CD14-positive monocyte (primary cell): Measurements from ENCODE around the gene HSBP1L1. TPM values are rescaled to one million over a fixed set of nuclear protein-coding genes. Genes with fewer than 3 reads are reported as not detected.

Source experiments
- DNase-seq, 3 donors: peaks; one replicate each; pipeline ENCODE4 v3.0.0-alpha.2; 2011 to 2022
- H2AFZ ChIP-seq: 2 replicates; pipeline ENCODE4 v1.6.0; 2012; ENCODE audit warnings: mild to moderate bottlenecking, low read depth, low read length, inconsistent platforms; ENCODE audit not compliant: insufficient read depth, poor library complexity, severe bottlenecking
- H3K27ac ChIP-seq, 2 donors: 1 replicate in 1 of 2; 2 replicates in 1 of 2; pipeline ENCODE4 v1.5.1; 2012 to 2013; ENCODE audit warnings: low read length in 2 of 2, control low read depth in 1 of 2, inconsistent platforms in 1 of 2, low read depth in 1 of 2, mild to moderate bottlenecking in 1 of 2
- H3K27me3 ChIP-seq, 2 donors: one replicate each; pipeline versions ENCODE4 v1.6.0 to v1.6.1; 2011 to 2013; ENCODE audit warnings: low read length in 2 of 2; ENCODE audit not compliant: control insufficient read depth in 2 of 2, insufficient read depth in 2 of 2
- H3K36me3 ChIP-seq, 2 donors: replicated peaks in 1 of 2; 1 replicate in 1 of 2; 2 replicates in 1 of 2; pipeline versions ENCODE4 v1.5.1 to v1.6.1; 2012 to 2013; ENCODE audit warnings: low read length in 2 of 2, control low read depth in 1 of 2, inconsistent platforms in 1 of 2, mild to moderate bottlenecking in 1 of 2; ENCODE audit not compliant: insufficient read depth in 2 of 2, control insufficient read depth in 1 of 2
- H3K4me1 ChIP-seq, 2 donors: 1 replicate in 1 of 2; 2 replicates in 1 of 2; pipeline versions ENCODE4 v1.5.1 to v1.6.1; 2012 to 2013; ENCODE audit warnings: low read length in 2 of 2, control low read depth in 1 of 2, inconsistent platforms in 1 of 2, mild to moderate bottlenecking in 1 of 2, moderate library complexity in 1 of 2; ENCODE audit not compliant: insufficient read depth in 2 of 2, control insufficient read depth in 1 of 2
- H3K4me2 ChIP-seq: replicated peaks from 2 replicates; pipeline ENCODE3; 2012; ENCODE audit warnings: low read length, moderate library complexity, mild to moderate bottlenecking; ENCODE audit not compliant: poor library complexity, severe bottlenecking; ENCODE audit errors: extremely low read depth
- H3K4me3 ChIP-seq, 3 experiments: fragments of 200-600 bp in 1 of 3; sonication (generic) in 1 of 3; replicated peaks in 1 of 3; 1 replicate in 2 of 3; 2 replicates in 1 of 3; pipeline ENCODE4 v1.5.1; 2011 to 2013; ENCODE audit warnings: low read length in 3 of 3, mild to moderate bottlenecking in 3 of 3, control low read depth in 2 of 3, low read depth in 2 of 3, inconsistent platforms in 1 of 3, moderate library complexity in 1 of 3
- H3K79me2 ChIP-seq: 2 replicates; pipeline ENCODE4 v1.6.0; 2012; ENCODE audit warnings: mild to moderate bottlenecking, control low read depth, inconsistent platforms, low read length, moderate library complexity; ENCODE audit not compliant: insufficient read depth
- H3K9ac ChIP-seq: 2 replicates; pipeline ENCODE4 v1.6.0; 2017; ENCODE audit warnings: low read length, mild to moderate bottlenecking; ENCODE audit not compliant: insufficient read depth, poor library complexity, severe bottlenecking
- H3K9me3 ChIP-seq, 2 donors: replicated peaks in 1 of 2; 1 replicate in 1 of 2; 2 replicates in 1 of 2; pipeline versions ENCODE4 v1.5.1 to v1.6.1; 2012 to 2013; ENCODE audit warnings: low read length in 2 of 2, control low read depth in 1 of 2; ENCODE audit not compliant: control insufficient read depth in 1 of 2, insufficient read depth in 1 of 2
- H4K20me1 ChIP-seq: 2 replicates; pipeline ENCODE4 v1.6.0; 2012; ENCODE audit warnings: mild to moderate bottlenecking, low read length, control low read depth, moderate library complexity; ENCODE audit not compliant: insufficient read depth
- H3K27ac Mint-ChIP-seq, 7 donors: one replicate each; pipeline ENCODE4 v1.8.0; 2020; ENCODE audit warnings: mild to moderate bottlenecking in 7 of 7, mixed read lengths in 7 of 7, moderate library complexity in 6 of 7, inconsistent platforms in 2 of 7
- H3K27me3 Mint-ChIP-seq, 3 donors: one replicate each; pipeline ENCODE4 v1.8.0; 2021 to 2022; ENCODE audit warnings: low read depth in 3 of 3, mild to moderate bottlenecking in 3 of 3, mixed read lengths in 3 of 3, moderate library complexity in 3 of 3, inconsistent platforms in 1 of 3
- H3K36me3 Mint-ChIP-seq, 2 donors: one replicate each; pipeline ENCODE4 v1.8.0; 2020; ENCODE audit warnings: mixed read lengths in 2 of 2, inconsistent platforms in 1 of 2, mild to moderate bottlenecking in 1 of 2
- H3K4me1 Mint-ChIP-seq: one replicate; pipeline ENCODE4 v1.8.0; 2020; ENCODE audit warnings: mild to moderate bottlenecking, mixed read lengths
- H3K4me3 Mint-ChIP-seq, 2 donors: one replicate each; pipeline ENCODE4 v1.8.0; 2020; ENCODE audit warnings: mild to moderate bottlenecking in 2 of 2, mixed read lengths in 2 of 2, moderate library complexity in 1 of 2
- H3K9me3 Mint-ChIP-seq, 7 donors: one replicate each; pipeline ENCODE4 v1.8.0; 2020 to 2022; ENCODE audit warnings: mixed read lengths in 7 of 7, mild to moderate bottlenecking in 6 of 7, moderate library complexity in 6 of 7, inconsistent platforms in 2 of 7
- CTCF ChIP-seq: fragments of 200-600 bp; IDR thresholded peaks from one replicate; pipeline ENCODE4 v1.8.0; 2022; ENCODE audit warnings: antibody characterized with exemption, mild to moderate bottlenecking
- WGBS: methylation state at CpG from one replicate; pipeline ENCODE4 v1.1.5; 2013; ENCODE audit warnings: missing lambda C conversion rate; ENCODE audit not compliant: insufficient coverage; 5-methylcytosine and 5-hydroxymethylcytosine counted together
- intact Hi-C, 2 donors: fragments of 100-400 bp; cut with micrococcal nuclease; formaldehyde crosslinking; loops; one replicate each; pipeline versions ENCODE4 v1.15.0 to v1.15.1; 2023
- polyA plus RNA-seq, 3 donors: library from polyadenylated mRNA; depleted of rRNA in 1 of 3; unstranded in 2 of 3; stranded (reverse) in 1 of 3; fragments of 300-500 nt in 2 of 3; fragments of >200 nt in 1 of 3; fragmentation: Illumina TruSeq in 2 of 3; gene quantifications; 1 replicate in 2 of 3; 2 replicates in 1 of 3; pipeline ENCODE4 v1.2.3, GENCODE V29; 2012 to 2021

Gene HSBP1L1
- polyA plus RNA-seq, 3 donors, result 2.5 to 13.2 (median 10.8) TPM

GRCh38 chr18:79951545-79952455, 12.6 kb upstream of the HSBP1L1 start, which contains the start of gene SLC66A2:
TSS of gene SLC66A2 (minus strand) at chr18:79951653. CDS start at chr18:79950926, 727 bp downstream.
- H3K9me3 ChIP-seq, result no peaks in the 10 kb centered on the region
- Mint-ChIP-seq H3K27ac (peak within 1 kb of the TSS; percentile 85 to 94 (median 93)), H3K36me3 (peaks cover 20 to 28% of the 10 kb centered on the region in 2 donors), H3K4me3 (peak within 1 kb of the TSS; percentile 87 to 91), H3K4me1 (peaks cover 39% of the 10 kb centered on the region), H3K9me3 (peaks cover 0 to under 1% (median 0%) of the 10 kb centered on the region in 7 donors), H3K27me3 (peaks cover 4 to 14% (median 8%) of the 10 kb centered on the region in 3 donors)
- DNase-seq, result peak; percentile 83 to 90 (median 89)
- peaks cover 0 to 2% of the 10 kb centered on the region in 2 donors for H3K27me3 ChIP-seq
- peak within 1 kb of the TSS; percentile 64 to 80 for H3K27ac ChIP-seq
- peak within 1 kb of the TSS; percentile 95 for H3K9ac ChIP-seq
- H3K4me2 ChIP-seq, result peak within 1 kb of the TSS; percentile 82
- peak within 1 kb of the TSS; percentile 66 to 98 (median 82) for H3K4me3 ChIP-seq
- peak within 1 kb of the TSS; percentile 96 for H2AFZ ChIP-seq
- intact Hi-C loops, result loop anchor here (5.0 to 10.0 kb wide), 4 partner anchors 36 to 157 kb away; partner anchors contain the start of genes RBFA (in 2 of the 2), TXNL4A (in 2 of the 2) and KCNG2 (in 1 of the 2)
- peaks cover 39% of the 10 kb centered on the region for H4K20me1 ChIP-seq
- peaks cover 43% of the 10 kb centered on the region for H3K79me2 ChIP-seq
- under 1% methylated on average over 120 of the region's 126 CpGs for WGBS
- peaks cover 29 to 41% of the 10 kb centered on the region in 2 donors for H3K4me1 ChIP-seq
- no peak for TF ChIP-seq CTCF
- H3K36me3 ChIP-seq, result peaks cover 6 to 22% of the 10 kb centered on the region in 2 donors

DNA sequence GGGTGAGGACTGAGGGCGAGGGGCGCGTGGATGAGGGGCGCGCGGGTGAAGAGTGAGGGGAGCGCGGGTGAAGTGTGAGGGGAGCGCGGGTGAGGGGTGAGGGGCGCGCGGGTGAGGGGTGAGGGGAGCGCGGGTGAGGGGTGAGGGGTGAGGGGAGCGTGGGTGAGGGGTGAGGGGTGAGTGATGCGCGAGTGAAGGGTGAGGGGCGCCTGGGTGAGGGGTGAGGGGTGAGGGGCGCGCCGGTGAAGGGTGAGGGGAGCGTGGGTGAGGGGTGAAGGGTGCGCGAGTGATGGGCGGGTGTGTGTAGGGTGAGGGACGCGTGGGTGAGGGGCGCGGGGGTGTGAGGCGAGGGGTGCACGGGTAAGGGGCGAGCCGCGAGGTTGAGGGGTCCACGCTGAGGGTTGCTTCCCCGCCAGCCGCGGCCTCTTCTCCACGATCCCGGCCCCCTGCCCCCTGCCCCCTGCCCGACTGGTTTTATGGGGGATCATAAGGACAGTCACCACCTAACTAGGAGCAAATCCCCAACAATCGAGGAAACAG, 11.9 kb upstream of the HSBP1L1 start:
- Histone ChIP-seq H3K27ac (no peak overlapping the region), H3K4me3 (peak overlapping the region; percentile 45 to 98 (median 66)), H3K9ac (peak overlapping the region; percentile 95), H2AFZ (peak overlapping the region; percentile 96), H3K4me1 (peaks cover 29 to 41% of the 10 kb centered on the region in 2 donors), H3K27me3 (peaks cover 0 to 2% of the 10 kb centered on the region in 2 donors), H3K9me3 (no peaks in the 10 kb centered on the region), H3K4me2 (peak overlapping the region; percentile 82), H3K36me3 (peaks cover 3 to 17% of the 10 kb centered on the region in 2 donors), H3K79me2 (peaks cover 36% of the 10 kb centered on the region), H4K20me1 (peaks cover 32% of the 10 kb centered on the region)
- intact Hi-C loops, result loop anchor here (5.0 to 10.0 kb wide), 4 partner anchors 35 to 158 kb away; partner anchors contain the start of genes RBFA (in 2 of the 2), TXNL4A (in 2 of the 2) and KCNG2 (in 1 of the 2)
- 38% methylated on average over 25 of the region's 43 CpGs for WGBS
- H3K27me3 Mint-ChIP-seq, result peaks cover 4 to 14% (median 8%) of the 10 kb centered on the region in 3 donors
- TF ChIP-seq CTCF, result no peak
- no peak for DNase-seq
- H3K27ac Mint-ChIP-seq, result no peak overlapping the region
- H3K4me3 Mint-ChIP-seq, result no peak overlapping the region
- H3K4me1 Mint-ChIP-seq, result peaks cover 39% of the 10 kb centered on the region
- H3K9me3 Mint-ChIP-seq, result peaks cover 0 to 3% (median 0%) of the 10 kb centered on the region in 7 donors
- H3K36me3 Mint-ChIP-seq, result peaks cover 15 to 22% of the 10 kb centered on the region in 2 donors
